Measurements from ENCODE around the gene GULP1.
"Not testable (repeated sequence)": the region's sequence is repeated elsewhere in the genome, so short reads cannot be mapped to it uniquely, and the experiment has no call there.

The GULP1 gene

DNA sequence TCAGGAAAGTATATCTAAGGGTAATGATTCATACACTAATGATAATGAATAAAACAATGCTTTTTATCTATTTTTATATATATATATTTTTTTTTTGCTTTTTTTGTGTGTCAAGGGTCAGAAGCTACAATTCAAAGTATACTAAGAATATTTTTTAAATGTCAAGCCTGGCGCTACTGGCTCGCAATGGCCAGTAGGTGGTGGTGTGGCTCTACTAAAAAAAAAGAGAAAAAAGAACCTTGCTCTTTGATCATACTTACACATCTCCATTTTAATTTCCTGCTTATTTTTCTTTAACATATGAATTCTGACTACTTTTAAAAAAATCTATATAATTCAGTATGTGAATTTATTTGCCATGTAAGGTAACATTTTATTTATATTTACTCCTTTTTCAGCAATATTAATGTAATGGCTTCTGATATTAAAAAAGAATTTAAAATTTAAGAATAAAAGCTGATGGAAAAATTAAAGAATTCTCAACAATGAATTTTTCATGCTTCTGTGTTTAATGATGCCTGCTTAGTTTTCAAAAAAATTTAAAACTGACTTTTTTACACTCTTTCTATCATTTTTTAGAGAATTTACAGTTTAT is 232.9 kb downstream of the GULP1 start:
- in situ Hi-C loops (cut with HindIII; ENCODE audit: low pct_unique_long_range_greater_than_20kb, low sequenced_read_pairs) = no loop called here
- DNase-seq (ENCODE audit: low read depth in 1 of 2, low spot score in 1 of 2) = peak in 1 of 2 experiments; percentile 66
- no peak for TF ChIP-seq JUND (IDR thresholded peaks at IDR 0.05; ENCODE audit: low read depth)

DNA sequence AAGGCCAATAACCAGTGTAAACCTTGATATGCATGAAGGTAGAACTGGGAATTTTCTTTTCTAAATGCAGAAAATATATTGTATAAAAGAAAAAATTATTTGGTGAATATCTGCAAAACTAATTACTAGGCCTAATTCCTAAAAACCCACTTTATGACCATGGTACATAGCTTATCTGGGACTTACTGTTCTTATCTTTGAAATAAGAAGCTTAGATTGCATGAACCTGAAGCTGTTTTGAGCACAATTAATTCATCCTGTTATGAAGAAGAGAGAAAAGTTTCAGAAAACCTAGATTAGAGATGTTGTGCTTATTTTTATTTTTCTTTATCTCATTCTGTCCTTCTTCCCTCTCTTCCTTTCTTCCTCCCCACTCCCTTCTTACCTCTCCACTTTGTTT is 235.0 kb downstream of the GULP1 start:
- no peak for TF ChIP-seq JUND (IDR thresholded peaks at IDR 0.05; ENCODE audit: low read depth)
- in situ Hi-C loops (cut with HindIII; ENCODE audit: low pct_unique_long_range_greater_than_20kb, low sequenced_read_pairs) = no loop called here

DNA sequence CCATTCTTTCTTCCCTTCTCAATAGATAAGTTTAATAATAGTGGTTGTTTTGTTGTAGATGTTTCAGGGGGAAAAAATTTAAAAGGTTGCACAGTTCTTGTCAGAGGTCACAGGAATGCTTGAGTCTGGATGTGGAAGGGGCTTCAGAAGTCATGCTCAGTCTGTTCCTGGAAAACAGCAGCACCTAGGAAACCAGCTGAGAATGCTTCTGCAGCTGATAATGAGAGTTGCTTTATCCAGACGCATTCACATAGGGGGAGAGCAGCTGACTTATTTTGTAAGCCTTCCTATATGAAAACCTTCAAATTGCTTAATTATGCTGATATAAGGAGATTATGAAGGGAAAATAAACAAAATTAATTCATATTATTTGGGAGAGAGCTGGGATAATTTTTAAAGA is 235.5 kb downstream of the GULP1 start:
- in situ Hi-C loops (cut with HindIII; ENCODE audit: low pct_unique_long_range_greater_than_20kb, low sequenced_read_pairs) = no loop called here
- TF ChIP-seq JUND (IDR thresholded peaks at IDR 0.05; ENCODE audit: low read depth) = no peak
- DNase-seq (ENCODE audit: low read depth in 1 of 2, low spot score in 1 of 2) = no peak

More for the DNA sequence above, 235.0 kb downstream of the GULP1 start:
- DNase-seq (ENCODE audit: low read depth in 1 of 2, low spot score in 1 of 2) = no peak

GRCh38 chr2:188527581-188527993 is 235.9 kb downstream of the GULP1 start:
- DNase-seq (ENCODE audit: low read depth in 1 of 2, low spot score in 1 of 2) = no peak
- in situ Hi-C loops (cut with HindIII; ENCODE audit: low pct_unique_long_range_greater_than_20kb, low sequenced_read_pairs) = no loop called here

GRCh38 chr2:188529710-188530109 is 238.0 kb downstream of the GULP1 start:
- in situ Hi-C loops (cut with HindIII; ENCODE audit: low pct_unique_long_range_greater_than_20kb, low sequenced_read_pairs) = no loop called here
- no peak for TF ChIP-seq JUND (IDR thresholded peaks at IDR 0.05; ENCODE audit: low read depth)
- DNase-seq (ENCODE audit: low read depth in 1 of 2, low spot score in 1 of 2) = no peak

More at GRCh38 chr2:188527581-188527993, 235.9 kb downstream of the GULP1 start:
- no peak for TF ChIP-seq JUND (IDR thresholded peaks at IDR 0.05; ENCODE audit: low read depth)

DNA sequence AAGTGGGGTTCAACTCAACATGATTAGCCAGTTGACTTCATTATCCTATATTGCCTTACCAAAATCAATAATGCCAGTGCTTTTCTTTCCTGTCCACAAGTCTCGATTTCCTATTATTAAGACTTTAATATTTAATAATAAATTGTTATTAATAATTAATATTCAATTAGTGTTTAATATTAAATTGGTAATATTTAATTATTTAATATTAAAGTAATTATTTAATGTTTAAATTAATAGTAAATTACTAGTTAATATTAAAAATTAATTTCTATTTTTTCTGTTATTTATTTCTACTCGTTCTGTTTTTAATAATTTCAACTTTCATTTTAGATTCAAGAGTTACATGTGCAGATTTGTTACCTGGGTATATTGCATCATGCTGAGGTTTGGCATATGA is 243.2 kb downstream of the GULP1 start:
- no peak for TF ChIP-seq JUND (IDR thresholded peaks at IDR 0.05; ENCODE audit: low read depth)
- DNase-seq (ENCODE audit: low read depth in 1 of 2, low spot score in 1 of 2) = no peak
- in situ Hi-C loops (cut with HindIII; ENCODE audit: low pct_unique_long_range_greater_than_20kb, low sequenced_read_pairs) = no loop called here

GRCh38 chr2:188551671-188552070 is 260.0 kb downstream of the GULP1 start:
- no peak for TF ChIP-seq JUND (IDR thresholded peaks at IDR 0.05; ENCODE audit: low read depth)
- in situ Hi-C loops (cut with HindIII; ENCODE audit: low pct_unique_long_range_greater_than_20kb, low sequenced_read_pairs) = no loop called here
- DNase-seq (ENCODE audit: low read depth in 1 of 2, low spot score in 1 of 2) = no peak

DNA sequence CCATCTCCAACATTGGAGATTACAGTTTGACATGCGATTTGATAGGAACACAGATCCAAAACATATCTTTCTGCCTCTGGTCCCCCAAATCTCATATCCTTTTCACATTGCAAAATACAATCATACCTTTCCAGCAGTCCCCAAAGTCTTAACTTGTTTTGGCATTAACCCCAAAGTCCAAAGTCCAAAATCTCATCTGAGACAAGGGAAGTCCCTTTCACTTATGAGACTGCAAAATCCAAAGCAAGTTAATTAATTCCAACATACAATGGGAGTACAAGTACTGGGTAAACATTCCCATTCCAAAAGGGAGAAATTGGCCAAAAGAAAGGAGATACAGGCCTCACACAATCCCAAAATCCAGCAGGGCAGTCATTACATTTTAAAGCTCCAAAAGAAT is 265.4 kb downstream of the GULP1 start:
- TF ChIP-seq JUND (IDR thresholded peaks at IDR 0.05; ENCODE audit: low read depth) = no peak
- in situ Hi-C loops (cut with HindIII; ENCODE audit: low pct_unique_long_range_greater_than_20kb, low sequenced_read_pairs) = no loop called here

GRCh38 chr2:188559455-188559854 is 267.8 kb downstream of the GULP1 start:
- in situ Hi-C loops (cut with HindIII; ENCODE audit: low pct_unique_long_range_greater_than_20kb, low sequenced_read_pairs); DNase-seq (ENCODE audit: low read depth in 1 of 2, low spot score in 1 of 2): not testable (repeated sequence)

More for the DNA sequence above, 265.4 kb downstream of the GULP1 start:
- no peak for DNase-seq (ENCODE audit: low read depth in 1 of 2, low spot score in 1 of 2)

GRCh38 chr2:188561473-188561979 is 269.9 kb downstream of the GULP1 start:
- TF ChIP-seq JUND (IDR thresholded peaks at IDR 0.05; ENCODE audit: low read depth) = no peak
- no peak for DNase-seq (ENCODE audit: low read depth in 1 of 2, low spot score in 1 of 2)
- in situ Hi-C loops (cut with HindIII; ENCODE audit: low pct_unique_long_range_greater_than_20kb, low sequenced_read_pairs) = no loop called here

- DNase-seq (ENCODE audit: low read depth in 1 of 2, low spot score in 1 of 2) = no peak
- in situ Hi-C loops (cut with HindIII; ENCODE audit: low pct_unique_long_range_greater_than_20kb, low sequenced_read_pairs) = no loop called here
- TF ChIP-seq JUND (IDR thresholded peaks at IDR 0.05; ENCODE audit: low read depth) = no peak
These were observed 277.9 kb downstream of the GULP1 start for GRCh38 chr2:188569431-188570165.

- TF ChIP-seq JUND (IDR thresholded peaks at IDR 0.05; ENCODE audit: low read depth) = no peak
- in situ Hi-C loops (cut with HindIII; ENCODE audit: low pct_unique_long_range_greater_than_20kb, low sequenced_read_pairs) = no loop called here
- DNase-seq (ENCODE audit: low read depth in 1 of 2, low spot score in 1 of 2) = no peak
These were observed 278.7 kb downstream of the GULP1 start for GRCh38 chr2:188570370-188570769.

DNA sequence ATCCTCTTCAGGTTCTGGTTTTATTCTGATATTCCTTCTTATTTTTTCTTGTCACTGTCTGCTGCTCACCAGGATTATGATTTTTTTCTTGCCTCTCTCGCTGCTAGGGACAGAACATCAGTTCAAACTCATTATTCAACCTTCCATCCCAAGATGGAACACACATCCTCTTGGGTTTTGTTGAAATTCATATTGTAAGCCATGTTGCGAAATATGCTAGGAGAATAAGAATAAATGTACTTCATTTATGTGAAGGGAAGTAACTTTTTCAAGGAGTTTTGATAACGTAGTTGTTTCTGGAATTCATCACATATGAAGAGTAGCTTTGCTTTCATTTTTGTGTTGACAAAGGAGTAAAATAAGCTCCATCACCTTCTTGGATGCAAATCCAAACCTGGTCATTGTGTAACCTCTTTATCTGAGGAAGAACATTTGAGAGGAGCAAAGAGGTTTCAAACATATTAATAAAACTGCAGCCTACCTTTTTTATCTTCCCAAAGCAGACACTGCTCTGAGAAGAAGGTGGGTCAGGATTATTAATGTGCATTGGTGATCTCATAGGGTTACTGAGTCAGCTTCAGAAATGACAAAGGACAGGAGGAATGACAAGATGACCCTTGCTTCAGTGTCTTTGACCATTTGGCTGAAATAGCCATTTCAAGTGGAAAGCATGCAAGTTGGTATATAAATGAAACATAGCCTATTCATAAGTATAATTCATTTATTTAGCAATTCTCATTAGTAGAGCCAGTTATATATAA is 280.0 kb downstream of the GULP1 start:
- in situ Hi-C loops (cut with HindIII; ENCODE audit: low pct_unique_long_range_greater_than_20kb, low sequenced_read_pairs) = no loop called here
- no peak for TF ChIP-seq JUND (IDR thresholded peaks at IDR 0.05; ENCODE audit: low read depth)
- DNase-seq (ENCODE audit: low read depth in 1 of 2, low spot score in 1 of 2) = no peak
